Measurements from ENCODE around the gene RNF31.
A peak's percentile ranks its signal among the peaks of the same experiment; 100 is the strongest.
"Not testable (repeated sequence)": the region's sequence is repeated elsewhere in the genome, so short reads cannot be mapped to it uniquely, and the experiment has no call there.

The RNF31 gene

GRCh38 chr14:24184104-24184970 lies 37.0 kb downstream of the RNF31 start:
- DNase-seq: peak; percentile 28

GRCh38 chr14:24185026-24185425 lies 37.7 kb downstream of the RNF31 start:
- no peak for DNase-seq

- no peak for DNase-seq
These were observed 38.4 kb downstream of the RNF31 start for GRCh38 chr14:24185741-24186140.

GRCh38 chr14:24186831-24187538 lies 39.7 kb downstream of the RNF31 start:
- no peak for DNase-seq

GRCh38 chr14:24187539-24187915 lies 40.2 kb downstream of the RNF31 start:
- no peak for DNase-seq

- peak; percentile 96 for DNase-seq
These were observed 41.2 kb downstream of the RNF31 start, which contains the start of gene IPO4 for GRCh38 chr14:24188251-24189058. IPO4 (minus strand) TSS chr14:24188816; CDS start chr14:24188787, 29 bp downstream.

- DNase-seq: no peak
These were observed 41.7 kb downstream of the RNF31 start for GRCh38 chr14:24189059-24189375.

GRCh38 chr14:24189460-24189859 lies 42.2 kb downstream of the RNF31 start:
- DNase-seq: no peak

GRCh38 chr14:24190416-24190815 lies 43.1 kb downstream of the RNF31 start:
- DNase-seq: no peak

- no peak for DNase-seq
These were observed 45.6 kb downstream of the RNF31 start for GRCh38 chr14:24192933-24193332.

- DNase-seq: peak; percentile 14
These were observed 47.0 kb downstream of the RNF31 start for GRCh38 chr14:24194186-24194872.

GRCh38 chr14:24194873-24195185 lies 47.5 kb downstream of the RNF31 start:
- DNase-seq: peak; percentile 29

- peak; percentile 93 for DNase-seq
These were observed 48.1 kb downstream of the RNF31 start, which contains the start of gene TM9SF1 for GRCh38 chr14:24195186-24196070. TM9SF1 (minus strand) TSS chr14:24195441; CDS start chr14:24195019, 422 bp downstream.

GRCh38 chr14:24196071-24197055 lies 49.1 kb downstream of the RNF31 start:
- no peak for DNase-seq

GRCh38 chr14:24197056-24197450 lies 49.8 kb downstream of the RNF31 start:
- DNase-seq: no peak

- no peak for DNase-seq
These were observed 51.7 kb downstream of the RNF31 start for GRCh38 chr14:24198814-24199524.

- not testable (repeated sequence) for DNase-seq
These were observed 55.2 kb downstream of the RNF31 start for GRCh38 chr14:24202538-24202937.

GRCh38 chr14:24203249-24203886 lies 56.1 kb downstream of the RNF31 start:
- DNase-seq: not testable (repeated sequence)

Measured in left hindlimb (tissue), 1 donor.